HG02943 (cell line): Measurements from ENCODE around the gene TMEM80.
"Not testable (repeated sequence)": the region's sequence is repeated elsewhere in the genome, so short reads cannot be mapped to it uniquely, and the experiment has no call there.

ENCODE experiments used
- ATAC-seq: cut with Tn5 transposase; IDR thresholded peaks from one replicate; pipeline ENCODE4 v1.9.1; 2021; ENCODE audit warnings: mild to moderate bottlenecking, low read depth, moderate library complexity; ENCODE audit not compliant: unreplicated experiment

TMEM80 gene

GRCh38 chr11:679271-680207 is 16.1 kb upstream of the TMEM80 start:
- ATAC-seq, result no peak

DNA sequence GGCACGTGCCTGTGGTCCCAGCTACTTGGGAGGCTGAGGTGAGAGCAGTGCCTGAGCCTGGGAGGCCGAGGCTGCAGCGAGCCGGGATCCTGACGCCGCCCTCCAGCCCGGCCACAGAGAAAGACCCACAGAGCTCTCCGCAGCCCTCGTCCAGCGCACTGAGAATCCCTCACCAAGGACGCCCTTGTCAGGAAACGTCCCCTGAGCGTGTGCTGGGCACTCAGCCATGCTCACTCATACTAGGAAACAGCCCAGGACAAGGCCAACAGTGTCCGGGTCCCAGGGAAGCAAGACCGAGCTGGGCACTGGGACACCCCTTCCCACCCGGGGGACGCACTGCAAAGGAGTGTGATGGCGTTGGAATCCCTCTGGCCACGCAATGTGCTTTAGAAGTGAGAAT is 15.1 kb upstream of the TMEM80 start:
- ATAC-seq, result no peak

DNA sequence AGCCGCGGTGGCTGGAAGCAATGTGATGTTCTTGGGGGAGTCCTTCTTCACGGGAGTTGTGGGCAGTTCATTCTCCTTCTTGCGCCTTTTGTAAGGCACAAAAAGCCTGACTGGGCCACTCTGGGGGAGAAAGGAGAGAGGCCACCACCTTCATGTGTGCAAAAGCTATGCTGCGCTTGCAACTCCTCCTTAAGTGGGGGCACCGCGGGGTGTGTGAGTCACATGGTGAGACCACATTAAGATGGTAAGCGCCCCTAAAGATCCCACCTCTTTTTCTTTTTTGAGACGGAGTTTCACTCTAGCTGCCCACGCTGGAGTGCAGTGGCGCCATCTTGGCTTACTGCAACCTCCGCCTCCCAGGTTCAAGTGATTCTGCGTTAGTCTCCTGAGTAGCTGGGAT is 14.6 kb upstream of the TMEM80 start:
- ATAC-seq, result no peak

DNA sequence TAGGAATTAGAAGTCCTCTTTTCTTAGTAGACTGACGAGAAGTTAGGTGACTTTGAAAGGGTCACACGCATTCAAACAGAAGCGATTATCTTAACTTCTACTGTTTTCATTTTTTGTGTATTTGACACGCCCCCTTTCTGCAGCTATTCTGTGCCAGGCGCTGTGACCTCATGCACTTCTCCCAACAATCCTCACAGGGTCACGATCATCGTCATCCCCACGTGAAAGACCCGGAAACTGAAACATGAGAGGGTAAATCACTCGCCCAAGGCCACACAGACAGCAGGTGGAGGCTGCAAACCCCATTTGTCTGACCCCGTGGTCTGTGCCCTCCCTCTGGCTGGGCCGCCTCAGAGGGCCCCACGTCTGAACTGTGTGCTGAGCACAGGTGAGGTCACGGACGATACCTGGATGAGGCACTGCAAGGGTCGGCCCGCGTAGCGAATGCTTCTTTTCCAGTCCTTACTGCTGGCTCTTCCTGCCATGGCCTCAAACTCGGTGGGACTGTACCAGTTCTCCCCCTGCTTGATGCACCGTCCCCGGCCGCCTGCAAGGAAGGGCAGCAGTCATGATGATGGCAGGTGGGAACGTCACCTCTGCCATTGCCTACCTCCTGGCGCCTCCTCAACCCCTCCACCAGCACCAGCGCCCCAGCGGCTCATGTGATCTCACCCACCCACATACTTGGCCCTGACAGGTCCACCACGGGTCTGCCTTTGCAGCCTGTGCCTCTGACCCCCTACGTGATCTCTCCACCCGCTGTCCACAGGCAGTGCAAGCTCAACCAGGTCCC is 9.0 kb upstream of the TMEM80 start:
- ATAC-seq, result no peak

GRCh38 chr11:687751-688150 is 7.9 kb upstream of the TMEM80 start:
- ATAC-seq, result no peak

GRCh38 chr11:688681-689080 is 6.9 kb upstream of the TMEM80 start:
- ATAC-seq, result no peak

DNA sequence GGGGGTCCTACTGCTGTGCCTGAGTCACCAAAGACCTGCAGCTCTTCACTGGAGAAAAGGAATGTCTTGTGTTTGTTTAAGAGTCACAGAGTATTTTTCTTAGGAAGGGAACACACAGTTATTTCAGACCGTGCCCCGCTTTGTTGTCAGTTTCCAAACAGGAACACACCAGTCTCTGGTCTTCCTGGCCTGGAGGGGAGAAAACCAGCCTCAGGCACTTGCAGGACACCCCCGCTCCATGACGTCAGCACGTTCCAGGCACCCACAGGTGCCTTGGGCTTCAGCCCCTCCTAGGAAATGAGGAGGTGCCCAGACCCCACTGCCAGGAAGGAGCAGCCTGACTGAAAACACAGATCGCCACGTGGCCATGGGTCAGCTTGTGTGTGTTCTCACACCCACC is 6.0 kb upstream of the TMEM80 start:
- ATAC-seq, result no peak

DNA sequence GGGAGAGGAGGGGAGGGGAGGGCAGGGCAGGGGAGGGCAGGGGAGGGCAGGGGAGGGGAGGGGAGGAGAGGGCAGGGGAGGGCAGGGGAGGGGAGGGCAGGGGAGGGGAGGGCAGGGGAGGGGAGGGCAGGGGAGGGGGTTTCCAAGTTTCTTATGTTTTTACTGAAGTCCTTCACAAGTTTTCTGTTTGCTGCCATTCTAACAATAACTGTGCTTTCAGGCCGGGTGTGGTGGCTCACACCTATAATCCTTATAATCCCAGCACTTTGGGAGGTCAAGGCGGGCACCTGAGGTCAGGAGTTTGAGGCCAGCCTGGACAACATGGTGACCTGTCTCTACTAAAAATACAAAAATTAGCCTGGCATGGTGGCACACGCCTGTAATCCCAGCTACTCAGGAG is 5.4 kb upstream of the TMEM80 start:
- ATAC-seq, result not testable (repeated sequence)

- ATAC-seq, result no peak
Measured at GRCh38 chr11:690738-691633, 4.6 kb upstream of the TMEM80 start.

GRCh38 chr11:691710-692590 is 3.7 kb upstream of the TMEM80 start:
- ATAC-seq, result no peak

GRCh38 chr11:692824-693414 is 2.7 kb upstream of the TMEM80 start:
- ATAC-seq, result no peak

GRCh38 chr11:693415-693831 is 2.2 kb upstream of the TMEM80 start:
- no peak for ATAC-seq

- ATAC-seq, result no peak
Measured at GRCh38 chr11:693887-694562, 1.6 kb upstream of the TMEM80 start.

GRCh38 chr11:694563-695287 is 891 bp upstream of the TMEM80 start, which contains the start of gene DEAF1:
TSS of gene DEAF1 (minus strand) at chr11:695222. CDS start at chr11:695047, 175 bp downstream.
- ATAC-seq, result peak; percentile 73

DNA sequence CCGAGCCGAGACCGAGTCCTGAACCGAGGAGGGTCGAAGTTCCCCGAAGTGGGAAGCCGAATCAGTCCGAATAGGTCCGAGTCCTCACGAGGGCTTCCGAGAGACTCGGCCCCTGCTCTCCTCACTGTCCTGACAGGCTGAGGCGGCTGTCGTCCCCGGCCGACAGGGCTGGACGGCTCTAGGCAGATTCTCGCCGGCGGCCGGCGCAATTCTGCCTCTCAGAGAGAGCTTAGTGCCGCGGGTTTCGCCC is 403 bp upstream of the TMEM80 start:
- no peak for ATAC-seq

- no peak for ATAC-seq
Measured at GRCh38 chr11:696955-697491, 1.4 kb downstream of the TMEM80 start.

- ATAC-seq, result no peak
Measured at GRCh38 chr11:697811-698311, 2.2 kb downstream of the TMEM80 start.
